Kidney epithelial cell (primary cell): ENCODE results near the gene ITSN1. TPM values are rescaled to one million over a fixed set of nuclear protein-coding genes. Genes with fewer than 3 reads are reported as not detected.

Experiments used
- DNase-seq: peaks from one replicate; pipeline ENCODE4 v3.0.0-alpha.2; 2010; ENCODE audit warnings: low read depth
- H3K27me3 ChIP-seq: 2 replicates; pipeline ENCODE4 v1.6.0; 2011; ENCODE audit warnings: low read length; ENCODE audit not compliant: control insufficient read depth, insufficient read depth
- H3K36me3 ChIP-seq: 2 replicates; pipeline ENCODE4 v1.5.1; 2011; ENCODE audit warnings: low read length; ENCODE audit not compliant: control insufficient read depth, insufficient read depth
- H3K4me3 ChIP-seq: 2 replicates; pipeline ENCODE4 v1.5.1; 2011; ENCODE audit warnings: low read depth, mild to moderate bottlenecking, control low read depth, low read length
- CTCF ChIP-seq: IDR thresholded peaks from 2 replicates; pipeline ENCODE4 v1.5.1; 2011; ENCODE audit warnings: mild to moderate bottlenecking, moderate library complexity, low read length, control low read depth, inconsistent platforms; ENCODE audit not compliant: insufficient read depth, poor library complexity, severe bottlenecking
- total RNA-seq: library from RNA; depleted of rRNA; stranded (reverse); fragments of >200 nt; gene quantifications from 2 replicates; pipeline ENCODE4 v1.2.3, GENCODE V29; 2015

The ITSN1 gene
- total RNA-seq, 1 donor from 2014 or later, result 20.4 TPM

- no peaks in the 10 kb centered on the region for H3K27me3 ChIP-seq
- DNase-seq, result no peak
- H3K36me3 ChIP-seq, result no peaks in the 10 kb centered on the region
- H3K4me3 ChIP-seq, result no peak overlapping the region
- TF ChIP-seq CTCF, result no peak
These were observed 193.6 kb downstream of the ITSN1 start for GRCh38 chr21:33835920-33836319.

DNA sequence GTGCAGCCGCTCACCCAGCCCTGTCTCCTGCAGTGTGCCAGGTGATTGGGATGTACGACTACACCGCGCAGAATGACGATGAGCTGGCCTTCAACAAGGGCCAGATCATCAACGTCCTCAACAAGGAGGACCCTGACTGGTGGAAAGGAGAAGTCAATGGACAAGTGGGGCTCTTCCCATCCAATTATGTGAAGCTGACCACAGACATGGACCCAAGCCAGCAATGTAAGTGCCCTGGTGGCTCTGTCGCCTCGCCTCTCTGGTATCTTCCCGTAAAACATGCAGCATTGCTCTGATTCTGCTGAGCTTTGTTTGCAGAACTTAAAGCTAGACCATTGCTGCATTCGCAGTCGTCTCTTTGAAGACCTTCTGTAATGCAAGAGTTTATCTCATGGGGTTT is 194.1 kb downstream of the ITSN1 start:
- Histone ChIP-seq H3K36me3 (no peaks in the 10 kb centered on the region), H3K4me3 (no peak overlapping the region), H3K27me3 (no peaks in the 10 kb centered on the region)
- no peak for DNase-seq
- TF ChIP-seq CTCF, result no peak

- Histone ChIP-seq H3K4me3 (no peak overlapping the region), H3K36me3 (no peaks in the 10 kb centered on the region), H3K27me3 (no peaks in the 10 kb centered on the region)
- no peak for TF ChIP-seq CTCF
- DNase-seq, result no peak
These were observed 196.9 kb downstream of the ITSN1 start for GRCh38 chr21:33839167-33839716.

DNA sequence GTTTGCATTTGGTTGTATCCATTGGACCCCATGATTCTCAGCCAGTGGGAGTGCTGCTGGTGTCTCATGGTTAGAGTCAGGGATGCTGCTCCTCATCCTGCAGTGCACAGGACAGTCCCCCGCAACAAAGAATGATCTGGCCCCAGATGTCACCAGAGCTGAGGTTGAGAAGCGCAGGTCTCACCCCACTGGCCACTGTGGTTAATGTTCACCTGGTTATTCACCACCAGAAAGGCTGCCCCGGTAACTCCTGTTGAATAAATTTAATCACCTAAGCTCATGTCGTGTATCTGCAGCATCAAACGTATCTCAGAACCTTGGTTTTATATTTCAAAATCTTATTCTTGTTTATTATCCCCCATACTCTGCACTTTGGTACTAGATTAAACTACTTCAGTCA is 197.5 kb downstream of the ITSN1 start:
- Histone ChIP-seq H3K27me3 (no peaks in the 10 kb centered on the region), H3K4me3 (no peak overlapping the region), H3K36me3 (no peaks in the 10 kb centered on the region)
- DNase-seq, result no peak
- TF ChIP-seq CTCF, result no peak

DNA sequence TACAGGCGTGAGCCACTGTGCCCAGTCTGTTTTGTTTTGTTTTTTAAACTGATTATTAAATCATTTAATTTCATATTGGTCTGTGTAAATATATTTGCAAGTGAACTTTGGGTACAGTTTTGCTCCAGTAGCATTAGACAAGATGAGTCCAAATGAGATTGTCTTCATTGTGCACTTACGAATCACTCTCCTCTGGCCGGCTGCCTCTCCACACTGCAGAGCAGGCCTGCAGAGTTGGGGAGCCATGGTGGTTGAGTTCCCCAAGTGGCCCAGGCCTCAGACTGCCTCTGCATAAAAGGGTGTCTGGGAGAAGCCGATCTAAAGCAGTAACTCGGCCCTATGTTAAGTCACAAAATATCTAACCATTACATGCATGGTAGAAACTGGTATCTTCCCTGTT is 198.5 kb downstream of the ITSN1 start:
- H3K27me3 ChIP-seq, result no peaks in the 10 kb centered on the region
- no peaks in the 10 kb centered on the region for H3K36me3 ChIP-seq
- no peak overlapping the region for H3K4me3 ChIP-seq
- no peak for DNase-seq
- no peak for TF ChIP-seq CTCF

DNA sequence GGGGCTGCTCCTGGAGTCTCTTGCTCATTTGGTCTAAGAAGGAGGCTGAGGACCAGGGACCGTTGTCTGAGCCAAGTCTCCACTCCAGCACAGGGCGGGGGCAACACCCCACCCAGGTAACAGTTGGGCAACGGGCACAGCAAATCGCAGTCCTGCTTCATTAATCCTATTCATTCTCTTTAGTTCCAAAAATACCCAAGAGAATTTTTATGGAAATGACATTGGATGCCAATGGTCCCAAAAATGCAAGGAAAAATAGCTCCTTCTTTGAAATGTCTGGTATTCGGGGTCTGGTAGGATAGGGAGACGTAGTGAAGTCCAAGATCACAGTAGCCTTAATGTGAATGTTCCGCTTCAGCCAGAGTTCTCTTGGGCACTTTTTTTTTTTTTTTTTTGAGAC is 199.3 kb downstream of the ITSN1 start:
- no peaks in the 10 kb centered on the region for H3K36me3 ChIP-seq
- no peak for DNase-seq
- TF ChIP-seq CTCF, result no peak
- H3K4me3 ChIP-seq, result no peak overlapping the region
- H3K27me3 ChIP-seq, result no peaks in the 10 kb centered on the region
